Endothelial cell of umbilical vein (primary cell): ENCODE data around the gene EPHA4. TPM values are rescaled to one million over a fixed set of nuclear protein-coding genes. Genes with fewer than 3 reads are reported as not detected.

ENCODE experiments used
- BruUV-seq: library from RNA; stranded (reverse); fragments of 400-500 nt; replicated peaks from 2 replicates; lab custom pipeline; 2021; lab: Mats Ljungman, UMichigan
- CTCF ChIA-PET: fragments of 300-600, 350-600 bp; sonication (Branson Sonifier 250); formaldehyde crosslinking; loops from one replicate; lab custom pipeline; 2021; ENCODE audit warnings: antibody characterized with exemption, inconsistent platforms; lab: Charles Lee
- POLR2A ChIA-PET: fragments of 300-600, 350-600 bp; sonication (Branson Sonifier 250); formaldehyde crosslinking; loops from one replicate; lab custom pipeline; 2021; ENCODE audit warnings: antibody characterized with exemption, inconsistent platforms; lab: Charles Lee
- DNase-seq: peaks from one replicate; pipeline ENCODE4 v3.0.0-alpha.2; 2011; ENCODE audit warnings: low read depth, low spot score
- FAIRE-seq: peaks from 2 replicates; lab custom pipeline; 2011; peaks lifted over from hg19 to GRCh38; lab: Jason Lieb, UNC
- H2AFZ ChIP-seq: 2 replicates; pipeline ENCODE4 v1.6.0; 2012; ENCODE audit warnings: low read depth, low read length, control low read depth, inconsistent platforms
- H3K27ac ChIP-seq: 2 replicates; pipeline ENCODE4 v1.5.1; 2011; ENCODE audit warnings: low read depth, mild to moderate bottlenecking, control low read depth, low read length, moderate library complexity; ENCODE audit not compliant: insufficient read depth
- H3K27me3 ChIP-seq, 2 experiments: 2 replicates each; pipeline versions ENCODE4 v1.6.0 to v1.6.1; 2011; ENCODE audit warnings: low read length in 2 of 2, mixed read lengths in 1 of 2; ENCODE audit not compliant: control insufficient read depth in 2 of 2, insufficient read depth in 2 of 2
- H3K36me3 ChIP-seq, 2 experiments: 2 replicates in 1 of 2; 3 replicates in 1 of 2; pipeline ENCODE4 v1.5.1; 2011; ENCODE audit warnings: low read length in 2 of 2, mild to moderate bottlenecking in 1 of 2, moderate library complexity in 1 of 2; ENCODE audit not compliant: control insufficient read depth in 2 of 2, insufficient read depth in 2 of 2; ENCODE audit errors: extremely low read depth in 1 of 2
- H3K4me1 ChIP-seq: 3 replicates; pipeline ENCODE4 v1.5.1; 2011; ENCODE audit warnings: mild to moderate bottlenecking, low read length; ENCODE audit not compliant: control insufficient read depth, insufficient read depth; ENCODE audit errors: extremely low read depth
- H3K4me2 ChIP-seq: 2 replicates; pipeline ENCODE4 v1.6.1; 2011; ENCODE audit warnings: low read length, control low read depth, mixed read lengths; ENCODE audit not compliant: insufficient read depth
- H3K4me3 ChIP-seq, 3 experiments: fragments of 200-600 bp in 1 of 3; sonication (generic), shearing (Covaris generic) in 1 of 3; replicated peaks in 1 of 3; 2 replicates each; pipeline ENCODE4 v1.5.1; 2011 to 2016; ENCODE audit warnings: control low read depth in 3 of 3, low read length in 3 of 3, mild to moderate bottlenecking in 2 of 3, inconsistent platforms in 1 of 3, low read depth in 1 of 3, moderate library complexity in 1 of 3; ENCODE audit not compliant: insufficient read depth in 1 of 3
- H3K79me2 ChIP-seq: 2 replicates; pipeline ENCODE4 v1.6.0; 2012; ENCODE audit warnings: low read length, inconsistent platforms; ENCODE audit not compliant: control insufficient read depth, insufficient read depth
- H3K9ac ChIP-seq: replicated peaks from 2 replicates; pipeline ENCODE3; 2011; ENCODE audit warnings: low read length, control low read depth; ENCODE audit not compliant: insufficient read depth; ENCODE audit errors: extremely low read depth
- H3K9me1 ChIP-seq: replicated peaks from 3 replicates; pipeline ENCODE4 v1.6.0; 2011; ENCODE audit warnings: mild to moderate bottlenecking, low read length; ENCODE audit not compliant: control insufficient read depth, insufficient read depth; ENCODE audit errors: extremely low read depth
- H3K9me3 ChIP-seq: replicated peaks from 2 replicates; pipeline ENCODE4 v1.5.1; 2012; ENCODE audit warnings: low read length, inconsistent platforms; ENCODE audit not compliant: control insufficient read depth, insufficient read depth
- H4K20me1 ChIP-seq: replicated peaks from 2 replicates; pipeline ENCODE3; 2011; ENCODE audit warnings: mild to moderate bottlenecking, low read length; ENCODE audit not compliant: control insufficient read depth, insufficient read depth; ENCODE audit errors: extremely low read depth
- EZH2 ChIP-seq: IDR thresholded peaks from 2 replicates; pipeline ENCODE4 v1.6.1; 2012; ENCODE audit warnings: borderline replicate concordance, low read depth, mild to moderate bottlenecking, moderate library complexity, low read length, inconsistent platforms; ENCODE audit not compliant: severe bottlenecking
- FOS ChIP-seq: IDR thresholded peaks from 2 replicates; pipeline ENCODE4 v1.6.1; 2011; ENCODE audit warnings: mild to moderate bottlenecking, low read length, moderate library complexity, borderline replicate concordance; ENCODE audit not compliant: insufficient read depth
- GATA2 ChIP-seq: IDR thresholded peaks from 2 replicates; pipeline ENCODE4 v1.7.0; 2011; ENCODE audit warnings: low read depth, mild to moderate bottlenecking, moderate library complexity, mixed read lengths, low read length; ENCODE audit not compliant: insufficient read length, insufficient read depth
- JUN ChIP-seq: IDR thresholded peaks from 2 replicates; pipeline ENCODE4 v1.6.1; 2011; ENCODE audit warnings: borderline replicate concordance, low read depth; ENCODE audit not compliant: insufficient read length, insufficient read depth
- MYC ChIP-seq: IDR thresholded peaks from one replicate; pipeline ENCODE4 v1.6.1; 2011; ENCODE audit warnings: mild to moderate bottlenecking, low read depth, low read length
- POLR2A ChIP-seq: IDR thresholded peaks from 2 replicates; pipeline ENCODE4 v1.6.1; 2012; ENCODE audit warnings: low read depth, mild to moderate bottlenecking, control low read depth, low read length
- POLR2AphosphoS5 ChIP-seq: IDR thresholded peaks from 2 replicates; pipeline ENCODE4 v1.6.1; 2012; ENCODE audit warnings: low read depth, mild to moderate bottlenecking, control low read depth, low read length, moderate library complexity; ENCODE audit not compliant: insufficient read depth
- dilution Hi-C: fragments of 300-500 bp; cut with MboI; formaldehyde crosslinking; loops from one replicate; pipeline ENCODE4 v1.15.0; 2019; ENCODE audit warnings: low sequenced_read_pairs; ENCODE audit not compliant: extremely low pct_ligation_motif_present
- intact Hi-C: fragments of 100-400 bp; cut with micrococcal nuclease; formaldehyde crosslinking; loops from one replicate; pipeline ENCODE4 v1.10.0; 2022
- polyA plus RNA-seq, 4 experiments: library from polyadenylated mRNA; depleted of rRNA in 3 of 4; stranded (reverse) in 3 of 4; unstranded in 1 of 4; fragments of >200 nt; gene quantifications; 2 replicates each; pipeline versions ENCODE4 v1.2.1 to v1.2.3, GENCODE V29; 2011 to 2012; ENCODE audit warnings: missing spikeins in 1 of 4
- total RNA-seq: library from RNA; stranded (reverse); gene quantifications from 2 replicates; pipeline ENCODE4 v1.2.3, GENCODE V29; 2021
- TF ChIP-seq, protein P1 (sequence below), 2 donors: IDR thresholded peaks; 1 replicate in 1 of 2; 2 replicates in 1 of 2; pipeline ENCODE4 v1.5.1; 2011; ENCODE audit warnings: low read length in 2 of 2, mild to moderate bottlenecking in 2 of 2, moderate library complexity in 2 of 2, control low read depth in 1 of 2, inconsistent platforms in 1 of 2, low read depth in 1 of 2; ENCODE audit not compliant: insufficient read depth in 1 of 2; ENCODE audit errors: extremely low read depth in 1 of 2
- TF ChIP-seq, protein P2 (sequence below): IDR thresholded peaks from 2 replicates; pipeline ENCODE4 v1.6.1; 2011; ENCODE audit not compliant: insufficient read depth, insufficient read length

EPHA4 gene
- total and polyA plus RNA-seq, 2 donors (not counting 3 experiments of a cell fraction or from before 2014, with no cell fraction given), result 11.9 to 19.8 TPM

DNA sequence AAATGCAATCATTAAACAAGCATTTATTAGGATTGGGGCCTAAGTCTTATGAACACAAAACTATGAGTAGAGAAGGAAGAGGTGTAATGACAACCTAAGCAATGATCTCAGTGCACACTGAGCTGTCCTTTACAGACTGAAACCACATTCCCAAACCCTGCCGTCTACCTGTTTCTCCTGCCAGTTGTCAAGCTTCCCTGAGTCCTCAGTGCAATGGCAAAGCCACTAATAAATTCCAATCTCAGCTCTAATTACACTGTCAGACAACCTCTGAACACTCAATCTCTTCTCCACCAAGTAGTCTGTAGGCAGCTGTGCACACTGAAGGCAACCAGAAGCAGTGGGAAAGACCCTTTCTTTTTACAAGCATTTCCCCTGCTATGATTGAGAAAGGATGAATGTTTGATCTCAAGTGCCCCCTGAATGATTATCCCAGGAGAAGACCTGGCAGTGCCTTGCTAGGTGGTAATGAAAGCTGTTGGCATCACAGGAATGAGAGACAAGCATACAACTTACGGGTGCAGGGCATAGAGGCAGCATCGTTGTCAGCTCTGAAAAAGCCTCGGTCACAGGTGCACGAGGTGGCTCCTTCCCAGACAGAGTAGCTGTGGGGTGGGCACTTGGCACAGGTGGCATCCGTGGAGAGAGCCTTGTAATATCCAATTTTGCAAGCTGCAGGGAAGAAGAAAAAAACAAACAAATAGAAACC is 71.4 kb downstream of the EPHA4 start:
- TF ChIP-seq, protein P1, sequence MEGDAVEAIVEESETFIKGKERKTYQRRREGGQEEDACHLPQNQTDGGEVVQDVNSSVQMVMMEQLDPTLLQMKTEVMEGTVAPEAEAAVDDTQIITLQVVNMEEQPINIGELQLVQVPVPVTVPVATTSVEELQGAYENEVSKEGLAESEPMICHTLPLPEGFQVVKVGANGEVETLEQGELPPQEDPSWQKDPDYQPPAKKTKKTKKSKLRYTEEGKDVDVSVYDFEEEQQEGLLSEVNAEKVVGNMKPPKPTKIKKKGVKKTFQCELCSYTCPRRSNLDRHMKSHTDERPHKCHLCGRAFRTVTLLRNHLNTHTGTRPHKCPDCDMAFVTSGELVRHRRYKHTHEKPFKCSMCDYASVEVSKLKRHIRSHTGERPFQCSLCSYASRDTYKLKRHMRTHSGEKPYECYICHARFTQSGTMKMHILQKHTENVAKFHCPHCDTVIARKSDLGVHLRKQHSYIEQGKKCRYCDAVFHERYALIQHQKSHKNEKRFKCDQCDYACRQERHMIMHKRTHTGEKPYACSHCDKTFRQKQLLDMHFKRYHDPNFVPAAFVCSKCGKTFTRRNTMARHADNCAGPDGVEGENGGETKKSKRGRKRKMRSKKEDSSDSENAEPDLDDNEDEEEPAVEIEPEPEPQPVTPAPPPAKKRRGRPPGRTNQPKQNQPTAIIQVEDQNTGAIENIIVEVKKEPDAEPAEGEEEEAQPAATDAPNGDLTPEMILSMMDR (IDR thresholded peaks at IDR 0.05; ENCODE audit: extremely low read depth in 1 of 2, insufficient read depth in 1 of 2, low read depth in 1 of 2, low read length in 2 of 2), result no peak
- TF ChIP-seq POLR2A, result no peak
- TF ChIP-seq GATA2, result no peak
- no peak for TF ChIP-seq MYC
- no peak for TF ChIP-seq EZH2
- TF ChIP-seq JUN, result no peak
- no peak for TF ChIP-seq POLR2AphosphoS5
- no peak for TF ChIP-seq FOS
- TF ChIP-seq, protein P2, sequence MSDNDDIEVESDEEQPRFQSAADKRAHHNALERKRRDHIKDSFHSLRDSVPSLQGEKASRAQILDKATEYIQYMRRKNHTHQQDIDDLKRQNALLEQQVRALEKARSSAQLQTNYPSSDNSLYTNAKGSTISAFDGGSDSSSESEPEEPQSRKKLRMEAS, result no peak
- DNase-seq (no peak), FAIRE-seq (no peak)
- Histone ChIP-seq H3K79me2 (peaks cover 2% of the 10 kb centered on the region), H3K9ac (no peak overlapping the region), H3K9me3 (no peaks in the 10 kb centered on the region), H3K36me3 (no peaks in the 10 kb centered on the region), H3K9me1 (no peaks in the 10 kb centered on the region), H4K20me1 (no peaks in the 10 kb centered on the region), H3K27ac (peak overlapping the region; percentile 86), H3K4me3 (no peak overlapping the region), H2AFZ (no peak overlapping the region), H3K27me3 (no peaks in the 10 kb centered on the region), H3K4me1 (peaks cover 39% of the 10 kb centered on the region), H3K4me2 (peak overlapping the region; percentile 67)
- dilution Hi-C loops (no loop called here), intact Hi-C loops (loop anchor here (5.0 to 10.0 kb wide), 2 partner anchors 804 to 1687 kb away; no protein-coding TSS in a partner anchor)
- BruUV-seq, result no TSS peak
- ChIA-PET CTCF (interaction anchor here (1.0 to 1.7 kb wide), 5 partner anchors 8 to 66 kb away, joined by 3 to 5 read pairs (median 4); no protein-coding TSS in a partner anchor), POLR2A (no interaction called here)
